GM20000 (cell line): ENCODE data around the gene ZIC2.

Source experiments
- DNase-seq: peaks from one replicate; pipeline ENCODE4 v3.0.0; 2012; ENCODE audit warnings: low spot score
- TF ChIP-seq, protein P1 (sequence below): IDR thresholded peaks from 2 replicates; pipeline ENCODE4 v1.5.1; 2012; ENCODE audit warnings: mild to moderate bottlenecking, control low read depth; ENCODE audit errors: extremely low read depth, missing control alignments

The ZIC2 gene

DNA sequence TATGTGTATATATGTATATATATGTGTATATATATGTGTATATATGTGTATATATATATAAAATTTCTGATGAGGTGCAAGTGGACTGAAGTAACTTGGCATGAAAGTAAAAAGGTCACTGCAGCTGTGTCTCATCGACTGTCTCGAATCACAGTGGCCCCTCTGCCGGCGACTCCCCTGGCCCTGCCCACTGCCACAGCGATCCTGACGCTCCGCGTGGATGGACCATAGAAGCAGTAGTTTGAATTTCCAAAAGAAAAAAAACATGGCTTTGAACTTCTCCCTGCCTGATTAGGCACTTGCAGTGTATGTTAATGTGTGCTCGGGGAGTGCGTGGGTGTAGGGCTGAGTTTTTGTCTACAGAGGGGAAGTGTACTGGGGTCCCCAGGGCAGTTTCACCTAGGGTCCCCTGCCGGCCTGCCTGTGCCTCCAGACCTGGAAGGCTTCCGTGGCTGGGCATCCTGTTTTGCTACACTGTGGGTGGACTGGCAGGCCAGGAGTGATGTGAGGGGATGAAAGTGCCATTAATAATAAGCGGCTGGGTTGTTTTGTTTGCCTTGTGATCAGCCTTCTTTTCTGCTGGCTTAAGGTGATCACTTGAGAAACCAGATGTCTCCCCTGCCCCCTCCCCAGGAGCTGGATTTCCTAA, 20.8 kb upstream of the ZIC2 start:
- TF ChIP-seq, protein P1, sequence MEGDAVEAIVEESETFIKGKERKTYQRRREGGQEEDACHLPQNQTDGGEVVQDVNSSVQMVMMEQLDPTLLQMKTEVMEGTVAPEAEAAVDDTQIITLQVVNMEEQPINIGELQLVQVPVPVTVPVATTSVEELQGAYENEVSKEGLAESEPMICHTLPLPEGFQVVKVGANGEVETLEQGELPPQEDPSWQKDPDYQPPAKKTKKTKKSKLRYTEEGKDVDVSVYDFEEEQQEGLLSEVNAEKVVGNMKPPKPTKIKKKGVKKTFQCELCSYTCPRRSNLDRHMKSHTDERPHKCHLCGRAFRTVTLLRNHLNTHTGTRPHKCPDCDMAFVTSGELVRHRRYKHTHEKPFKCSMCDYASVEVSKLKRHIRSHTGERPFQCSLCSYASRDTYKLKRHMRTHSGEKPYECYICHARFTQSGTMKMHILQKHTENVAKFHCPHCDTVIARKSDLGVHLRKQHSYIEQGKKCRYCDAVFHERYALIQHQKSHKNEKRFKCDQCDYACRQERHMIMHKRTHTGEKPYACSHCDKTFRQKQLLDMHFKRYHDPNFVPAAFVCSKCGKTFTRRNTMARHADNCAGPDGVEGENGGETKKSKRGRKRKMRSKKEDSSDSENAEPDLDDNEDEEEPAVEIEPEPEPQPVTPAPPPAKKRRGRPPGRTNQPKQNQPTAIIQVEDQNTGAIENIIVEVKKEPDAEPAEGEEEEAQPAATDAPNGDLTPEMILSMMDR: no peak
- DNase-seq: no peak

DNA sequence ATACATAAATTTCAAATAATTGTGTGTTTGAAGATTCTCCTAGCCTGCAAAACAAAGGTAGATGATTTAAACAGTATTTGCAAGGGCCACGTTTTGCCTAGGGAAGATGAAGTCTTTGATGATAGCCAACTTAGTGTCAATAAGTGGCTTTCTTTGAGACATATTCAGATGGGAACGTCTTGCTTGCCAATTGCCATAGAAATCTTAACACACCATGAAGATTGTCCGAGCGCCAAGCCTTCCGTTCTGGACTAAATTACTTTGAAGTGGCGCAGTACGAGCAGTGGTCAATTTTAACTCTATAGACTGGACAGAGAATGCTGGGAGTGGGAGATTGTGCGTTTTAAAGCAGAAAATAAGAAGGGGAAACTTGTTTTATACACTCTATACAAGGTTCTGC, 19.9 kb upstream of the ZIC2 start:
- DNase-seq: no peak
- TF ChIP-seq, protein P1: no peak

DNA sequence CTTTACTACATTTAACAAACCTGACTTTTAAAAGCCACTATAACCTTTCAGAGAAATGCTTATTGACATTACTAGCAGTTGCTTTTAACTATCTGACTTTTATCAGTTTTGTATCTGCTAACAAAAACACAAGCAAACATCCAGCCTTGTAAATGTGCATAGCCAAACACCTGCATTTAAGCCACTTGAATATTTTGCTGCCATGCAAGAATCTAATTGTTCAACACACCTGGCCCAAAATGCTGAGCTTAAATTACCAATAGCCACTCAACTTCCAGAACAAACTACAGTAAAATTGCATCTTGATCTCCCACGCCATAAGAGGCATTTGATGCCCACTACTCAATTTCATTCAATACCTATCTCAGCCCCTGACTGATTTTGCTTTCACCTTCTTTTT, 19.3 kb upstream of the ZIC2 start:
- no peak for DNase-seq
- TF ChIP-seq, protein P1: no peak

DNA sequence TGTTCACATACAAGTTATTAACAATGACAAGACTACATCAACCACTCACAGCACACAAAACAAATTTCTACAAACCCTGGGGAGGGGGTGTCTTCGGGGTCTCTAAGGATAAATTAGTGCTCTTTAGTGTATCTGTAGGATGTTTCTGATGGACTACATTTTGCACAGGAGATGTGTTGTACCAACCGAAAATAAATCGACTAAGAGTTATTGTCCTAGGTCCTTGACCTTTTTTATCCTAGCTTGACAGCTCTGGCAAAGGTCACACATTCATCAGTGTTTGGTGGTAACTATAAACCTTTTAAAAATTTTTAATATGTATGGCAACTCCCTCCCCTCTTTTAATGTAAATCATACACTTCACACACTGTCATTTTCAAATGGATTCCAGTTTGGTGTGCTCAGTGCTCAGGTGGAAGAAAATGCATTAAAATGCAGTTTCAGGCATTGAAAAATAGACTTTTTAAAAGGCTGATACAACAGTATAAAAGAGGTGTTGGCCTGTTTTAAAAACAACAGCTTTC, 17.7 kb upstream of the ZIC2 start:
- TF ChIP-seq, protein P1: no peak
- no peak for DNase-seq

DNA sequence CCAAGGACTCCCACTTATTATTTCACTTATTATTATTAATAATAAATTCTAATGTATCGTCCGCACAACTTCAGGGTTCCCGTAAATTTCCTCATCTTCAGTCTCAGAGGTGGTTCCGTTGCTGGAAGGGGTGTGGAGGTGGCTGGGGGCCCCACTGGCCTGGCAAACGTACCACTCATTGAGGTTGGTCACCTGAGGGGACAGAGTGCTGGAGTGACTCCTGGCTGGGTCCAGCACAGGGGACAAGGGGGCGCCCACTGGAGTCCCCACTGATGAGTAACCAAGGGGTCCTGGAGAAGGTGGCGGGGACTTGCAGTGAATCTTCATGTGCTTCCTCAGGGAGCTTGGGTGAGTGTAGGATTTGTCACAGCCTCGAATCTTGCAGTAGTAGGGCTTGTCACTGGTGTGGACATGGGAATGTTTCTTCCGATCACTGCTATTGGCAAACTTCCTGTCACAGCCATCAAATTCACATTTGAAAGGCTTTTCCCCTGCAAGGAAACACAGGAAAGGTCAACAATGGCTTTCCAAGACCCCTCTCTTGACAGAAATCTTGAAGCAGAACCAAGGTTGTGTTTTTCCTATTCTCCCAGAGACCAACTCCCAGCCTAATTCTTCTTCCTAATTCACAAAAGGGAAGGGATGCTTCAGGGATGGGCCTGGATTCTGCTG, 16.1 kb upstream of the ZIC2 start:
- DNase-seq: no peak

DNA sequence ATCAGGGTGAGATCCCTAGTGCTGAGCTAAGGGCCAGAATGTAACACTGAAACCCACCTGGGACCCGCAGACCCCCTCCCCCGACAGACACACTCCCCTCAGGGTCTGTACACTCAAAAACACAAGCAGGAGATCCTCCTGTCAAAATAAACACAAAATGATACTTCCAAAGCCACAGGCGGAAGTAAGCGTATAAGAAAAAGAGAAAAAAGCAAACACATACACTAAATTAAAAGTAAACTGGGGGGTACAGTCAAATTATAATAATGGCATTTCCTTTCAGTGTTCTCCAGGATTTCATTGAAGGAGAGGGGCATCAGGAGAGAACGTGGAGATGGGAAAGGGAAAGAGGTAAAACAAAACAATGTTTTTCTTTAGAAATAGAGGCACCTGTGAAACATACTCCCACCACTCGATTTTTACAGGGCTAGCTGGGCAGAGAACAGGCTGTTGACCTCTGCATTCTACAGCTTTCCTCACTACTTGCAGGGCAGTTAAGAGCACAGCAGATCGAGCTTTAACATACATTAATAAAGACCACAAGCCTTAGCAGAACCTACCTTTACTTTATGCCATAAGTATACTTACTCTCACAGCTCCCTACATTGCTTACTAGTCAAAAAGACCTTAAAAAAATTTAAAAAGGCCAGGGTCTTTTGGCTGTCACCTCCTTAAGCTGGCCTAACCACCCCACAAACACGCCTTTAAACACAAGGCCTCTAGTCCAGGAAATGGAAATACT, 15.3 kb upstream of the ZIC2 start:
- no peak for DNase-seq
- TF ChIP-seq, protein P1: no peak

More for the DNA sequence above, 16.1 kb upstream of the ZIC2 start:
- TF ChIP-seq, protein P1: no peak

DNA sequence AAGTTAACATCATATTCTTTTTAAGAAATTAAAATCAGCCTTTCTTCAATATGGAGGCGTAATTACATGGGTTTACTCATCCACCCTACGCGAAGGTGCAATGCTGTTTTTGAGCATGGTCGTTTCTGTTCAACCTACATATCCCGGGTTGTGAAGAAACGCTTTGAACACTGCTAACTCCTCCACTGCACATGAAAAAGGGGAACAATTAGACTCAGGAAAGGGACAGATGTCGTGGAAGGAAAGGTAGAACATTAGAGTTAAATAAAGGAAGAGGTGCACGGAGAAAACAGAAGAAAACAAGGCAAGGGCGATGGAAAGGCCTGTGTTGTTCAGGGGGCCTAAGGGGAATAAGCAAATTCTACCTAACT, 14.1 kb upstream of the ZIC2 start:
- no peak for DNase-seq
- TF ChIP-seq, protein P1: no peak
